ENCODE data around the gene FBN2. TPM values are rescaled to one million over a fixed set of nuclear protein-coding genes. Genes with fewer than 3 reads are reported as not detected.

The FBN2 gene
- total RNA-seq, 1 experiment from 2014 or later, result 1.6 TPM

- no peak for TF ChIP-seq EZH2 (IDR thresholded peaks at IDR 0.05; ENCODE audit: borderline replicate concordance, low read depth, low read length, poor library complexity, severe bottlenecking)
- no peak for TF ChIP-seq CTCF (conservative IDR thresholded peaks at IDR 0.05; ENCODE audit: low read depth, low read length)
- CTCF ChIA-PET, result no interaction called here
Observed at GRCh38 chr5:128245974-128246373, 292.1 kb downstream of the FBN2 start.

GRCh38 chr5:128243958-128244582 lies 294.0 kb downstream of the FBN2 start:
- Histone ChIP-seq H3K9me3 (ENCODE audit: low read depth, low read length, poor library complexity, severe bottlenecking) (no peaks in the 10 kb centered on the region), H3K36me3 (ENCODE audit: insufficient read depth, low read length, poor library complexity, severe bottlenecking) (no peaks in the 10 kb centered on the region), H3K4me1 (ENCODE audit: insufficient read depth, low read length, poor library complexity, severe bottlenecking) (no peaks in the 10 kb centered on the region), H3K4me3 (ENCODE audit: low read depth, low read length, poor library complexity, severe bottlenecking) (no peak overlapping the region), H3K27me3 (replicated peaks; ENCODE audit: insufficient read depth, low read depth, low read length, poor library complexity) (peaks cover 4% of the 10 kb centered on the region), H3K27ac (ENCODE audit: low read depth, low read length, poor library complexity, severe bottlenecking) (no peak overlapping the region)
- ChIA-PET CTCF (no interaction called here), POLR2A (ENCODE audit: low non-redundant PET) (no interaction called here)
- intact Hi-C loops (cut with micrococcal nuclease; ENCODE audit: unreplicated experiment), result no loop called here
- BruUV-seq (replicated peaks), result no TSS peak
- DNase-seq (ENCODE audit: low spot score), result no peak
- TF ChIP-seq EZH2 (IDR thresholded peaks at IDR 0.05; ENCODE audit: borderline replicate concordance, low read depth, low read length, poor library complexity, severe bottlenecking) (no peak), CTCF (conservative IDR thresholded peaks at IDR 0.05; ENCODE audit: low read depth, low read length) (no peak)

More at GRCh38 chr5:128245974-128246373, 292.1 kb downstream of the FBN2 start:
- POLR2A ChIA-PET (ENCODE audit: low non-redundant PET), result no interaction called here
- no peaks in the 10 kb centered on the region for H3K36me3 ChIP-seq (ENCODE audit: insufficient read depth, low read length, poor library complexity, severe bottlenecking)
- DNase-seq (ENCODE audit: low spot score), result no peak
- intact Hi-C loops (cut with micrococcal nuclease; ENCODE audit: unreplicated experiment), result no loop called here
- H3K27me3 ChIP-seq (replicated peaks; ENCODE audit: insufficient read depth, low read depth, low read length, poor library complexity), result peaks cover 4% of the 10 kb centered on the region
- H3K9me3 ChIP-seq (ENCODE audit: low read depth, low read length, poor library complexity, severe bottlenecking), result no peaks in the 10 kb centered on the region
- H3K4me3 ChIP-seq (ENCODE audit: low read depth, low read length, poor library complexity, severe bottlenecking), result no peak overlapping the region
- H3K4me1 ChIP-seq (ENCODE audit: insufficient read depth, low read length, poor library complexity, severe bottlenecking), result no peaks in the 10 kb centered on the region
- BruUV-seq (replicated peaks), result no TSS peak
- H3K27ac ChIP-seq (ENCODE audit: low read depth, low read length, poor library complexity, severe bottlenecking), result no peak overlapping the region

GRCh38 chr5:128241051-128241695 lies 296.9 kb downstream of the FBN2 start:
- BruUV-seq (replicated peaks), result no TSS peak
- no peaks in the 10 kb centered on the region for H3K9me3 ChIP-seq (ENCODE audit: low read depth, low read length, poor library complexity, severe bottlenecking)
- peaks cover 19% of the 10 kb centered on the region for H3K27me3 ChIP-seq (replicated peaks; ENCODE audit: insufficient read depth, low read depth, low read length, poor library complexity)
- H3K4me3 ChIP-seq (ENCODE audit: low read depth, low read length, poor library complexity, severe bottlenecking), result no peak overlapping the region
- H3K4me1 ChIP-seq (ENCODE audit: insufficient read depth, low read length, poor library complexity, severe bottlenecking), result no peaks in the 10 kb centered on the region
- ChIA-PET POLR2A (ENCODE audit: low non-redundant PET) (no interaction called here), CTCF (no interaction called here)
- intact Hi-C loops (cut with micrococcal nuclease; ENCODE audit: unreplicated experiment), result no loop called here
- TF ChIP-seq CTCF (conservative IDR thresholded peaks at IDR 0.05; ENCODE audit: low read depth, low read length) (no peak), EZH2 (IDR thresholded peaks at IDR 0.05; ENCODE audit: borderline replicate concordance, low read depth, low read length, poor library complexity, severe bottlenecking) (no peak)
- DNase-seq (ENCODE audit: low spot score), result no peak
- no peaks in the 10 kb centered on the region for H3K36me3 ChIP-seq (ENCODE audit: insufficient read depth, low read length, poor library complexity, severe bottlenecking)
- H3K27ac ChIP-seq (ENCODE audit: low read depth, low read length, poor library complexity, severe bottlenecking), result no peak overlapping the region

All from A673 (cell line).